HG02938 (cell line): ENCODE measurements around the gene ZNF746.
"Not testable (repeated sequence)": the region's sequence is repeated elsewhere in the genome, so short reads cannot be mapped to it uniquely, and the experiment has no call there.

ENCODE experiments used
- ATAC-seq: cut with Tn5 transposase; IDR thresholded peaks from one replicate; pipeline ENCODE4 v1.9.1; 2021; ENCODE audit warnings: mild to moderate bottlenecking, moderate library complexity; ENCODE audit not compliant: unreplicated experiment

The ZNF746 gene

DNA sequence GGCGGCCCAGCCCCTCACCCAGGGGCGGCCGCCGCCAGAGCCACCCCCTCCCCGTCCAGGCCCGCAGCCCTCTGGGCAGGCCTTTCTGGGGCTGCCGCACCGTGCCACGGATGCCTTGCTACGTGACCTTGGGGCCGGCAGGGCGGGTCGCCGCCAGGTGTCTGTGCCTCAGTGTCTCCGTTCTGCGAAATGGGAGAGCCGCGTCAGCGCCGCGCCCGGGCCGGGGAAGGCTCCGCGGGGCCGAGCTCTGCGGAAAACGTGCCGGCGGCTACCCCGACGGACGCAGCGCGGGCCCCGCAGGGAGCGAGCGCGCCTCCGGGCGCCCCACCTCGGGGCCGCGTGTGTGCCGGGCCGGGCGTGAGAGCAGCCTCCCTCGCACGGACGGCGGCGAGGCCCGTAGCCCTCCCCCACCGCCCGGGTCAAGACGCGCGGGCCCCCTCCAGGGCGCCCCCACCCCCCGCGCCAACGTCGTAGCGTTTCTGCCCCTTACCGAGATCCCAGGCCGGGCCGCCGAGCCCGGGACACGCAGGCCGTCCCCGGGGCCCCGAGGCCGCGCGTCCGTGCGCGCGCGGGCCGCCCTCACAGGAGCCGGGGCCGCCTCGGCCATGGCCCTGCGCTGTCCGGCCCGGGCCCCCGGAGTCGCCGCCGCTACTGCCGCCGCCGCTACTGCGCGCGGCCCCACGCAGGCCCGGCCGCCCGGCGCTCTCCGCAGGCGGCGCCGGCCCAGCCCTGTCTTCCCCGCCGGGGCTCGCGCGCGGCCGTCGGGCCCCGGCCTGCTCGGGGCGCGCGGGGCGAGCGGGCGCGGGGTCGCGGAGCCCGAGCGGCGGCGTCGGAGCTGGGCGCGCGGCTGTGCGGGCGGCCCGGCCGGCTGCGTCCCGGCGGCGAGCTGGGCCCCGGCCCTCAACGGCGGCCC, 37.8 kb downstream of the ZNF746 start:
- ATAC-seq = peak; percentile 32

DNA sequence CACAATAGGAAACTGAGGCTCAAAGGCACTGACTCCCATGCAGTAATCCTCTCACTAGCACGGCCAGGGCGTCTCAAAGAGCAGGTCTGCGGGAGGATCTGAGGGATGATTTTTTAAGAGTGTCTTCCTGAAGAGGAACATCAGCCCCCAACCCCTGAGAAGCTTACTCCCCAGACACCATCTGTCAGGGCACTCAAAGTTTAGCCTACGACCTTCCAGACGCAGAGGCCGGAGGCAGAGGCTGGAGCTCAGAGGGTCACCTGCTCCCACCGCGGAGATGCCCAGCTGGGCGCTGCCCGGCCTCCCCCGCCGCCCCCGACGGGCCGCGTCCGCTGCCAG, 38.4 kb downstream of the ZNF746 start:
- no peak for ATAC-seq

GRCh38 chr7:149458235-149458634, 39.4 kb downstream of the ZNF746 start:
- no peak for ATAC-seq

DNA sequence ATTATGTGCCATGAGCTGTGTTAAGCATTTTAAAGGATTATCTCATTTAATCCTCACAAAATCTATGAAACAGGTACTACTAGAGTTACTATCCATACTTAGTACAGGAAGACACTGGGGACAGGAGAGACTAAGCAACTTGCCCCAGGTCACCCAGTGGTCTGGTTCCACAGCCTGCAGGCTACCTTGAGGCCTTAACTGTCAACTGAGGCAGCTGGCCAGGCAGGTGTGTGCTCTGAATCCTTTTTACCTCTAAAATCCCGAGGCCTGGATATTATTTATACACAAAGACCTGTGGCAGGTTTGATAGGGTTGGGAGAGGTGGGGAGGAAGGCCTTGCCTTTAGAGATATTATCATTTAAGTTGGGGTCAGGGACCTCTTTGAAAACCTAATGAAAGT, 39.8 kb downstream of the ZNF746 start:
- ATAC-seq = no peak

DNA sequence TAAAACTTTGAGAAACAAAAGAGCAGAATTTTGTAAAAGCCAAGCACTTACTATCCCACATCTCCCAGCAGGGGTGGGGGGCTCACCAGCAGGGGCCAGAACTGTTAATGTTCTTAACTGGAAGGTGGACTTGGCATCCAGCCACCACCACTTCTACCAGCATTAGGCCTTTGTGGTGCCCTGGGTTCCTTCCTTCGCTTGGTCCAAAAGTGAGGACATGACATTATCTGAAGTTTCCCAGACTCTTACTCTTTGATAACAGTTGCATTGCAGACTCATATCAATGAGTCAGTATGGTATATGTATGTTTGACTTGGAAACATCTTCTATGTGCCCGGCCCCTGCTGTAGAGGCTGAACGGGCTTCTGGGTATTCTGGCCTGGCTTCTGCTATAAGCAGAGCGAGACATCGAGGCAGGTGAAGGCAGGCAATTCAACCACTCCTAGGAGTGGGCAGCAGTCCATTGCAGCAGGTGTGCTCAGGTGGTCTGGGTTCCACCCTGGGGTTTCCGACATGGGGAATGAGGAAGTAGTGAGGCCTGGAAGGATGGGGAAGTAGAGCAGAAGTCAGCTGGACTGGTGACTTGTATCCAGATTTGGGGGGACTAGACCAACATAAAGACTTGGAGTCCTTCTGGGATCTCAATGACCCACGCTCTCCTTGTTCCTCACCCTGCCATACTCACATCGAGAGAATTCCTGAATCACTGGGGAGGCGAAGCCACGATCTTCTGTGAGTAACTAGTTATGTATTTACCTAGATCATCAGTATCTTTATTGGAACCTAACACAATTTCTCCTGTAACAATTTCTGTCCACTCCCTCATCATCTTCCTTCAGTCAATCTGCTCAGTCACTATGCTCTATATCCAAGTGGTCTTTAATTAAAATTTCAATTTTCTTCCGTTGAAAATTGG, 40.8 kb downstream of the ZNF746 start:
- no peak for ATAC-seq

GRCh38 chr7:149455175-149455950, 42.2 kb downstream of the ZNF746 start:
- no peak for ATAC-seq

- ATAC-seq = no peak
Measured at GRCh38 chr7:149454750-149455149, 42.9 kb downstream of the ZNF746 start.

DNA sequence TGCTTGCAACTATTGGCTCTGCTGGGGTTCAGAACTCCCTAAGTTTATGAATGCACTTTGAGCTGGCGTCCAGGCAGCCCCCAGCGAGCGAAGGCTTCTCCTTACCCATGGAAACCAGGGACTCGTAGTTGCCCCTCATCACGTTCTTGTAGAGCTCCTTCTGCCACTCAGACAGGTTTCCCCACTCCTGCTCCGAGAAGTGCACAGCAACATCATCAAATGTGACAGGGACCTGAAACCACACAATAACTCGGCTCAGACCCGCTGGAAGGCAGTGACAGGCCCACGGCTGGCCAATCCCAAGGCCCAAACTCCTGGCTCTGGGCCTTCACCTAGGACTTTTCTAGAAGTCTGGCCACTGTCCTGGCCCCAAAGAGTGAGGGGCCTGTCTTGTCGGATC, 43.6 kb downstream of the ZNF746 start:
- no peak for ATAC-seq

DNA sequence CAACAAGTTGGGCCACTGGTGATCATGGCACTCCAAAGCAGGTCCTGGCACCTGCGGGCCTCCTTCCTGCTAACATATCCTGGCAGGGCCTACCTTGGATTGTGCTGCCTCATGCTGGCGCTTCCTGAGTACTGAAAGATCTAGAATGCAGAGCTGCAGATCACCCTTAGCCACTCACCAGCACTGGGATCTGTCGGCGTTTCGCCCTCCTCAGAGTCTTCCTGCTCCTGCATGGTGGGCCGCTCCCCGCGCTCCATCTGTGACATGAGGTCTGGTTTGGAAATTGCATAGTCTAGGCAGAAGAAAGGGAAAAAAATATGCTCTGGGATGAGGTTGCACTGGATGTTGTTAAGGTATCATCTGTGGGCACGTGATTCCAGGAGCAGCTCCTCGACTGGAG, 46.8 kb downstream of the ZNF746 start:
- ATAC-seq = no peak

- no peak for ATAC-seq
Measured at GRCh38 chr7:149449897-149450296, 47.7 kb downstream of the ZNF746 start.

- no peak for ATAC-seq
Measured at GRCh38 chr7:149448961-149449360, 48.6 kb downstream of the ZNF746 start.

GRCh38 chr7:149446026-149446425, 51.6 kb downstream of the ZNF746 start:
- ATAC-seq = not testable (repeated sequence)

- ATAC-seq = no peak
Measured at GRCh38 chr7:149444287-149444686, 53.3 kb downstream of the ZNF746 start.

DNA sequence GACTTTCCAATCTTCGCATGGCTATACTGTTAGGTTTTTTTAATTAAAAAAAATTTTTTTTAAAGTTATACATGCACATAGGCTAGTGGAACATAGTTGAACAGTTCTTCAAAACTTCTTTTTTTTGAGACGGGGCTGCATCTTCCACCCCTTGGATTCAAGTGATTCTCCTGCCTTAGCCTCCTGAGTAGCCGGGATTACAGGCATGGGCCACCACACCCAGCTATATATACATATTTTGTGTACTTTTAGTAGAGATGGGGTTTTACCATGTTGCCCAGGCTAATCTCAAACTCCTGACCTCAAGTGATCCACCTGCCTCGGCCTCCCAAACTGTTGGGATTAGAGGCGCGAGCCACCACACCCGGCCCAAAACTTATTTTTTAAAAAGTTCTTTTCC, 54.1 kb downstream of the ZNF746 start:
- no peak for ATAC-seq

GRCh38 chr7:149442924-149443323, 54.7 kb downstream of the ZNF746 start:
- ATAC-seq = no peak

GRCh38 chr7:149440222-149440621, 57.4 kb downstream of the ZNF746 start:
- no peak for ATAC-seq

GRCh38 chr7:149436358-149436757, 61.3 kb downstream of the ZNF746 start:
- ATAC-seq = no peak

- ATAC-seq = no peak
Measured at GRCh38 chr7:149433124-149433523, 64.5 kb downstream of the ZNF746 start.

GRCh38 chr7:149432121-149432691, 65.4 kb downstream of the ZNF746 start:
- no peak for ATAC-seq

DNA sequence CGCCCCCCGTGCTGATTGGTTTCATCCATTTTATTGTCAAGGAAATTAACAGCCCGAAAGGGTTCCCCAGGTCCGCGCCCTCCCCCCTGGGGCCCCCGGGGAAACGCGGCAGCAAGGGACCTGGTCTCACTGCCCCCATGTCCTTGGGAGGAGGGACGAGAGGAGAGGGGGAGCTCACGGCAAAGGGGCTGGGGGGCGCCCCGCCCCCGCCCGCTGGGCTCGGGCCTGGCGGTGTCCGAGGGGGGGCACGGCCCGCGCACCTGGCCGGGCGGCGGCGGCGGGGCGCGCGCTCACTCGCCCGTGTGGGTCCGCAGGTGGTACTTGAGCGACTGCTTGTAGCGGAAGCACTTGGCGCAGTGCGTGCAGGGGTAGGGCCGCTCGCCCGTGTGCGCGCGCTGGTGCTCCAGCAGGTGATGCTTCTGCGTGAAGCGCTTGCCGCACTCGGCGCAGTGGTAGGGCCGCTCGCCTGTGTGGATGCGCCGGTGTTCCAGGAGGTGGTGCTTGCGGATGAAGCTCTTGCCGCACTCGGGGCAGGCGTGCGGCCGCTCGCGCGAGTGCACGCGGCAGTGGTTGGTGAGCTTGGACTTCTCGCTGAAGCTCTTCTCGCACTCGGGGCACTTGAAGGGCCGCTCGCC, 66.0 kb downstream of the ZNF746 start:
- ATAC-seq = no peak
